SW 1271 (cell line): ENCODE measurements around the gene ANKH.
"Not testable (repeated sequence)": the region's sequence is repeated elsewhere in the genome, so short reads cannot be mapped to it uniquely, and the experiment has no call there.

Experiments used
- DNase-seq, 2 experiments: peaks; one replicate each; lab custom pipeline; 2025; lab: John Stamatoyannopoulos, UW

Gene ANKH

DNA sequence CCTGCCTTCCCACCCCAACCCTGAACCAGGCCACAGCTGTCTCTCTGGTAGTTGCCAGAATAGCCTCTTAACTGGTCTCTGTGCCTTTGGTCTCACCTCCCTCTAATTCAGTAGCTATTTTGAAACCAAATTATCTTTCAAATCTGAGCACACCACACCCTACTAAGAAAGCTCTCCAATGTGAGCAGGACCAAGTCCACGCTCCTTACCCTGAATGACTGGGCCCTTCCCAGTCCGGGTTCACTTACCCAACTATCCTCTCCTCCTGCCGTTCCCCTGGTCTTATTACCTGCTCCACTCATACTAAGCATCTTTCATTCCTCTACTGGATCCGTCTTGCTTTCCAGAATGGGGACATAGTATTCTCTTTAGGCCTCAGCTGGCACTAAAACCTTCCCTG, 16.8 kb downstream of the ANKH start:
- no peak for DNase-seq

DNA sequence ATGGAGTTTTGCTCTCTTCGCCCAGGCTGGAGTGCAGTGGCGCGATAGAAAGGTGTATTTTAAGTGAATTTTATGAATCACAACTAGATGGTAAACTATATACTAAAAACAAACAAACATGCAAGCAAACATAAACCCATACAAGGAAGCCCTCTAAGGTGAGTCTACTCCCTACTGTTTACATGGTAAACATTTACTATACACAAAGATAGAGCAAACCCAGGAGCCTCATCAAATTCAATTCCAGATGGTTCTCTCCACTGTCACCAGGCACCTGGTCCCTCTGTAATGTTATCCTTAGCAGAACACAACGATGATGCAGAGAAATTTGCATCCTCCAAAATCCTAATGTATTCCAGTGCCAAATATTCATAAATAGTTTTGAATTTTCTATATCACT, 17.9 kb downstream of the ANKH start:
- DNase-seq: no peak

DNA sequence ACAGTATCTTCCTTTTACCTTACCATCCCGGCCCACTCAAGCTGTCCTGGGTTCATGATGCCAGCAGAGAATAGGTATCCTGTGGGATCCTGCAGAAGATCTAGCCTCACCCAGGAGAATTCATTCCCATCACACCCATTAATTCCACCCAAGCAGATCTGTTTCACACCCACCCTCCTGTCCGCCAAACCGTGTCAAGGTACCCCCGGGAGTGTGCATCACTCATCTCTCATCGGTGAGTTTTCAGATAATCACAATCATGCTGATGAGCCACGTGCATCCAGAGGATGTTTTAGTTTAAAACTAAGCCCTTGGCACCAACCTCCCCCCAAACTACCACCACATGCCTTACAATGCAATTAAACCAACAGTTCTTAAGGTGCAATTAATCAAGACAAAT, 18.8 kb downstream of the ANKH start:
- DNase-seq: no peak

DNA sequence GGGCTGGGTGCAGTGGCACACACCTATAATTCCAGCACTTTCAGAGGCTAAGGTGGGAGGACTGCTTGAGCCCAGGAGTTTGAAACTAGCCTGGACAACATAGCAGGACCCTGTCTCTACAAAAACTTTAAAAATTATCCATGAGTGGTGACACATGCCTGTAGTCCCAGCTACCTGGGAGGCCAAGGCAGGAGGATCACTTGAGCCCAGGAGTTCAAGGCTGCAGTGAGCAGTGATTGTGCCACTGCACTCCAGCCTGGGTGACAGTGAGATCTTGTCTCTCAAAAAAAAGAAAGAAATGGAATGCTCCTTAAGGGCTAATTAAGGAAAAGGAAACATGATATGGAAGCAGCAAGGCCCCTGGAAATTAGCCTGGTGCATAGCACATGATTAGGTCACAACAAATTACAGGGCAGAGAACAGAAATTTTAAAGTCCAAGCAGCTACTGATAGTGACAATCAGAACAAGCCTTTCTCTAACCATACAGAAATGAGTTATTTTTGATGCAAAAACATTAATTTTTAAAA, 19.5 kb downstream of the ANKH start:
- DNase-seq: no peak

DNA sequence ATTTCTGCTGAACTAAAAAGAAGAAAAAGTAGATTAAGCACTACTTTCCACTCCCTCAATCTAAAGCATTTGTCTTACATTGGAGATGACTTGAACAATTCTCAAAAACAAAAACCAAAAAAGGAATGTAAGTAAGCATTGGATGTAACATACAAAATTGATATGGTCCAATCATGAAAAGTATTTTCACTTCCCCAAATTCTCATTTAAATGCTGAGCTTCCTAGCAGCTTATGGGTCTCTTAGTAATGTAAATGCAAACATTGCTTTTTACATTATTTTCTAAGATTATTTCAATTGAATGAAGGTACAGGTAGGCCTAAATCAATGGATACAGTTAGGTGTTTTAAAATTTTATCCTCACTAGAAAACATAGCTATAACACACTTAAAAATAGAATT, 20.0 kb downstream of the ANKH start:
- no peak for DNase-seq

DNA sequence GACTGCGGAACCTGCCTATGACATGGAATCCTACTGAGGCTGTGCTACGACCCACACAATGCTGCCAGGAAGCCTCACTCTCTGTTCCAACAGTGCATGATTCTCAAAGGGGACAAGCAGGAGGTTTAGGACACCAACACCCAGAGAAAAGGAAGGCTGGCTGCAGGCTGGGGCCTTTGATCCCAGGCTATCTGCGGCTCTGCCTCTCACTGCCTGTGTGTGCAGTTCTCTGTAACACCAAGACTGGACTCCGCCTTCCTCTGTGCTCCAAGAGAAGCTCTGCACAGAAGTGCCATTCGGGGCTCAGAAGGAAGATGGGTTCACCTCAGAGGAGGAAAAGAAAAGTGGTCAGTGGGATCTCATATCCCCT, 20.5 kb downstream of the ANKH start:
- no peak for DNase-seq

DNA sequence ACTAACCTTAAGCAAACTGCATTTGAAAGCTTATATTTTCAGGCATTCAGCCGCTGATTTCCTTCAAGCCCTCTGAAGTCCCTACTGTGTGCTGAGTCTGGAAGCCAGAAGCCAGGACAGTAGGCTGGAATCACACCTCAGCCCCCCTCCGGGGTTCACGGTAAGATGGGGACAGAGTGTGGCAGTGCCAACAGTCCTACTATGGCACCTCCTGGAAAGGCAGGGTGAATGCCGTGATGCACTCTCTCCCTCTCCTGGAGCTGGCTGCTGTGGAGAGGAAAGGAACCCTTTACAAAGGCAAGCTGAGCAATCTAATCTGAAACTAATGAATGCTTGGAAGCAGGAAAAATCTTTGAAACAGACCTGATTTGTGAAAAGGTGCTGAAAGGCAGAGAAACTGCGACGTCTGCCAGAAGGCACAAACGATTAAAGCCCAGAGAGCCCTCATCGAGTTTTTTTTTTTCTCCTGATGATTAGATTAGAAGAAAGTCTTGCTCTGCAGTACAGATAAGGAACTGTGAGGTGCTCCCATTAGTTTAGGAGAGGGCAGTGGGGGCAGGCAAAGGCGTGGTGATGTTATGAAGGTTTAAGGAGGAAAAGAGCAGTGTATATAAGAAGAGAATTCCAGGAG, 21.0 kb downstream of the ANKH start:
- no peak for DNase-seq

DNA sequence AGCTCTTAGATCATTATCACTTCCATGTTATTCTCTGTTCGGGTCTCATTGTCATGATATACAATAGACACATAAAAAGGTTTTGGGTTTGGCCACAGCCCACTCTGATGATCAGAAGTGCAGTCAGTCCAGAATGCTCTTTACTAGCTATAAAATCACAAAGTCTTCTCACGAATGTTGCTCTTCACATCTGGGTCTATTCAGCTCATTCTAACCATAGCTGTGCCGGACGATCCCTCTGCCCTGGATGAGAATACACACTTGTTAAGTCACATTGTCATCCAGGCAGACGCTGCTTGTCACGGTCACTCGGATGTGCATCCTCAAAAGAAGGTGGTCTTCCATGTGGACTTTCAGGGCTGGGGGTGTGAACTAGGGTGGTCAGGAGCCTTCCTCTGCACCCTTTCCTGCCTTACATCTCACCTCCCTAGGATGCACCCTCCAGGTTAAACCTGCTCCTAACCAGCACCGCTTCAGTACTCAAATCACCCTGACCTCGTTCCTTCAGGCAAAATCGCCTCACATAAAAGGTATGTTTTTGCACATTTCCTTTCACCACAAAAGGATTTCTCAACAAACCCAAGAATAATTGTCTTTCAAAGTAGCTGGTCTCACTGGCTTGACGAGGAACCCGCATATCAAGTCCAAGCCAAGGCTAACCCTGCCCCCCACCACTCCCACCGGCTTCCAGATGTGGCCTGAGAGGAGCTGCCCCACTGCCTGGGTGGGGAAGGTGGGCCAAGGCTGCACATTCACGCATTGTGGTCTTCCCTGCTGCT, 21.9 kb downstream of the ANKH start:
- DNase-seq: no peak

DNA sequence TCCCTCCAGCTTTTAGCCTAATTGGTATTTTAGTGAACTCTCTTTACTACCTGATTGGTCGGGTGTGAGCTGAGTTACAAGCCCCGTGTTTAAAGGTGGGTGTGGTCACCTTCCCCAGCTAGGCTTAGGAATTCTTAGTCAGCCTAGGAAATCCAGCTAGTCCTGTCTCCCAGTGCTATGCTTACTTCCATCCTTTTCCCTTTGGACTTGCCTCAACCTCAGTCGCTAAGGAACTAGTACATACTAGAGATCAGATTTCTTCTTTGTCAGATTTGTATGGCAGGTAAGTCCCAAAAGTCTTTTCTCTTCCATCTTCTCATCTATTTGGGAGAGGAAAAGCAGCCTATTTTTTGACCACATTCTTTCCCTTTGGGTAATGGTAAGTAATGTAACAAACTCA, 22.6 kb downstream of the ANKH start:
- not testable (repeated sequence) for DNase-seq

DNA sequence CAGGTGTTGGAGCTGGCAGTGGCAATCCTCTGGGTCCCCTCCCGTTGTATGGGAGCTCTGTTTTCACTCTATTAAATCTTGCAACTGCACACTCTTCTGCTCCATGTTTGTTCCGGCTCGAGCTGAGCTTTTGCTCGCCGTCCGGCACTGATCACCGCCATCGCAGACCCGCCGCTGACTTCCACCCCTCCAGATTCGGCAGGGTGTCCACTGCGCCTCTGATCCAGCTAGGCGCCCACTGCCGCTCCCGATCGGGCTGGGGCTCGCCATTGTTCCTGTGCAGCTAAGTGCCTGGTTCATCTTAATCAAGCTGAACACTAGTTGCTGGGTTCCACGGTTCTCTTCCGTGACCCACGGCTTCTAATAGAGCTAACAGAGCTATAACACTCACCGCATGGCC, 23.2 kb downstream of the ANKH start:
- DNase-seq: no peak

DNA sequence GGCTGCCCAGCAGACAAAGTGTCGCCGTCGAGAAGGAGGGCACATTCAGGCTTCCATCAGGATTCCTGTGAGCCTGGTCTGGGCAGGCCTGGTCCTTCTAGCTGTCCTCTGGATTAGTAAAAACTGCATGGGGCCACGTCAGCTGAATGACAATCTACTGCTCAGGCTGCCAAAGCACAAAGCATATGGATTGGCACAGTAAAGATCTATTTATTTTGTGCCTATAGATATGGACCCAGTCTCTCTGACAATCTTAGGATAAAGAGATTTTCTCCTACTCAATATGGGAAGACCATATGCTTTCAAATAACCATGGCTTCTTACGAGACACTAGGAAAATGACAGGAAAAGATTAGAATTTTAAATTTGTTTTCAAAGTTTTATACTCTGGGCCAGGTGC, 24.1 kb downstream of the ANKH start:
- DNase-seq: no peak

DNA sequence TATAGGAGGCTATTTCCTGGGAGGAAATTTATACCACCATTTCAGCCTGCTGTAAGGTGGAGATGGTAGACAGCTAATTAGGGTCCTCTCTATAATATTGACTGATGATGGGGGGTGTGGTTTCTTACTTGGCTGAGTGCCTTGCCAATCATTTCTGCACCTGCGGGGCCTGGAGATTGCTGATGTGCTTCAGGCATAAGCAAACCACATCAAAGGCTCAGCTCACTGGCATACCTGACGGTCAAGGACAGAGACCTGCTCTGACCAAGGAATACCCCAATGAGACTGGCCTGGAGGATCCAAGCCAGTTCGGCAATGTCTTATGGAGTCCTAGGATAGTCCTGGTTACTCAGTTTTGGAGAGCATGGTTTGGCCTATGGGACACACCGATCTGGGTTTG, 29.5 kb downstream of the ANKH start:
- no peak for DNase-seq

DNA sequence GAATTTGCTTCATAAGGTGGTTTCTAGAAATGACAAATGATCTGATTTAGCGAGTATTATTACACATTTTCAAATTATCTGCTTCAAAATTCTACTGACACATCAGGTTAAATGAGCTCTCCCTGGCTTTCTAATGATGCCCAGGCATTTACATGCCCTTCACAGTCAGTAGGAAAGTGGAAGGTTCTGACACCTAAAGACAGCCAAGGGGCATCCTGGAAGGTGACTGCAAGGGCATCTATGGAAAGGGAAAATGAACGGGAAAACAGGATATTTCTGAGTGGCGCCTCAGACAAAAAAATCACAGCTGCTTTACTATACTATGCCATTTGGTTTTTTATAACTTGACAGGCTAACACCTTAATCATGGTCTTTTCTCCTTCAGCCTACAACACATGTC, 31.0 kb downstream of the ANKH start:
- no peak for DNase-seq

DNA sequence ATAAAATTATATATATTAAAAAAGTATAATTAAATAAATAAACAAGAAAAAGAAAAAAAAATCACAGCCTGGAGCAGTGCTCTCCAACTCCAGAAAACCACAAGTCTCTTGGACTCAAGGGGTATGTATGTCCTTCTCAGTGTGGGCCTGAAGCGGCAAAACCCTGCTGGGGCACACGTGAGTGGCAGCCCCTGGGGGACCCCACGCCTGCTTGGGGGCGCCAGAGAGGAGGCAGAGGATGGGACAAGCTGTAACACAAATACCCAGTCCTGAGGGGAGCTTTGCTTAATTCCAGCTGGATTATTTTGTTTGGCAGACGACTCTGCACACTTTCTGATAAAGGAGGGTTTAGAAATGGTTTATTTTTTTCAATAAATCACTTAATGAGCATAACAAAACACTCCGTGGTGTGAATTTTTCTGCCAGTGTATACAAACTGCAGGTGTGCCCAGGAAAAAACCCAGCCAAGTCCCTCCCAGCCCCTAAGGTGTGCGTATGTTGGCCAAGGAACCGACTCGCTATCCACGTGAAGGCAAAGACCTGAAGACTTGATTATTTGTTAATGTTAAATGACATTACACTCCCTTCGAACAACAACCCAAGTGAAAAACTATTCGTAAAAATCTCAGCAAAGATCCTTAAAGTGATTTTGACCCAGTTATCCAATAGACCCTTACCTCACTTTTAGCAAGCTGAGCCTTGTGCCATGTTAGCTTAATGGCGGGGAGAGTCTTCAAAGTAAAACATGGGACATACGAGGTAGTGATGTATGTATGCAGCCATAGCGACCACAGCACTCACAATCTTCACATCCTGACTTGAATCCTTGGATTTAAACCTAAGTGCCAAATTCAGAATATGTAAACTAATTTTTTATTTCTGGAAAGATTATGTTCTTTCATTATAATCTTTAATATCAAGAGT, 32.9 kb downstream of the ANKH start:
- DNase-seq: no peak

DNA sequence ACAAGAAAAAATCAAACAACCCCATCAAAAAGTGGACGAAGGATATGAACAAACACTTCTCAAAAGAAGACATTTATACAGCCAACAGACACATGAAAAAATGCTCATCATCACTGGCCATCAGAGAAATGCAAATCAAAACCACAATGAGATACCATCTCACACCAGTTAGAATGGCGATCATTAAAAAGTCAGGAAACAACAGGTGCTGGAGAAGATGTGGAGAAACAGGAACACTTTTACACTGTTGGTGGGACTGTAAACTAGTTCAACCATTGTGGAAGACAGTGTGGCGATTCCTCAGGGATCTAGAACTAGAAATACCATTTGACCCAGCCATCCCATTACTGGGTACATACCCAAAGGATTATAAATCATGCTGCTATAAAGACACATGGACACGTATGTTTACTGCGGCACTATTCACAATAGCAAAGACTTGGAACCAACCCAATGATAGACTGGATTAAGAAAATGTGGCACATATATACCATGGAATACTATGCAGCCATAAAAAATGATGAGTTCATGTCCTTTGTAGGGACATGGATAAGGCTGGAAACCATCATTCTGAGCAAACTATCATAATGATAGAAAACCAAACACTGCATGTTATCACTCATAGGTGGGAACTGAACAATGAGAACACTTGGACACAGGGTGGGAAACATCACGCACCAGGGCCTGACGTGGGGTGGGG, 34.0 kb downstream of the ANKH start:
- not testable (repeated sequence) for DNase-seq

DNA sequence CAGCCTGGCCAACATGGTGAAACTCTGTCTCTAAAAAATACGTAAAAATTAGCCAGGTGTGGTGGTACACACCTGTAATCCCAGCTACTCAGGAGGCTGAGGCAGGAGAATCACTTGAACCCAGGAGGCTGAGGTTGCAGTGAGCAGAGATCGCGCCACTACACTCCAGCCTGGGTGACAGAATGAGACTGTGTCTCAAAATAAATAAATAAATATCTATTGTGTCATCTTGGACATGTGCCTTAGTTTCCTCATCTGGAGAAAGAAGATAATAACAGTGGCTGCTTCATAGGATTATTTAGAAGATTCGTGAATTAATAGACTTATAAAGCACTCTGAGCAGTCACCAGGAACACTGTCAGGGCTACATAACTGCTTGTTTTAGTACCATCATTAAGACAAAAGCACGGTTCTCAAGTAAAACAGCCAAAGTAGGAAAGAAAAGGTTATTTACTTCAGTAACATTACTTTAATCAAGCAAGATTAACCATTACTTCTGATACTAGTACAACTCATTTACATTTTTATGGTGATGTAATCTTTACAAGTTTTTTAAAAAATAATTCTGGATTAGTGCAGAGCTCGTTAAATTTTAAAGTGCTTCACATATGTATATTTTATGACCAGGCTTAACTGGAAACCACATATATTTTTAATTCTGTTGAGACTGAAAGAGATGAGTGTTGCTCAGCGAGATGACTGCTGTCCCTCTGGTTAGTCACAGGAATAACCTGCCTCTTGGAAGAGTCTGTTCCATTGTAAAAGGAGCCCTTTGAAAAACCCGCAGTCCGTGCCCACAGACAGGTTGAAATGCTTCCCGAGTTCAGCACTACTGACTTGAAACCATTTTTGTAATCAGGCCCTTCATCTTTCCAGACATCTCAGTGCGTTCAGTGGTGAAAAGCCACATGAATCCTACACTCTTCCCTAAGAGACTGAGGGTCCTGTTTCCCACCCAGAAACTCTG, 36.7 kb downstream of the ANKH start:
- no peak for DNase-seq

DNA sequence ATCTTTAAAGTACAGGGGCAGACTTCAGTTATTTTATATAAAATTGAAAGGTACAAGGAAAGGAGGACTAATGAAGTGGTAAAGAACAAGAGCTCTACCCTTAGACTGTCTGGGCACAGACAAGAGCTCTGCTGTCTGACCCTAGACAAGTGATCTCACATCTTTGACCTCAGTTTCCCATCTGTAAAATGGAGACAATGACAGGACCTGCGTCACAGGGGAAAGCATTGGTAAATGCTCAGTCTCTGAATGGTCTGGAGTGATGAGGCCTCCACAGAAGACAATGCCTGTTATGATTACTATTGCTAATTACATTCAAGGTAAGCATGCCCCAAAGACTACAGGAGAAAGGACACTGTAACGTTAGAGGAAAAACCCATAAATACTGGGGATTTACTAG, 37.5 kb downstream of the ANKH start:
- no peak for DNase-seq

DNA sequence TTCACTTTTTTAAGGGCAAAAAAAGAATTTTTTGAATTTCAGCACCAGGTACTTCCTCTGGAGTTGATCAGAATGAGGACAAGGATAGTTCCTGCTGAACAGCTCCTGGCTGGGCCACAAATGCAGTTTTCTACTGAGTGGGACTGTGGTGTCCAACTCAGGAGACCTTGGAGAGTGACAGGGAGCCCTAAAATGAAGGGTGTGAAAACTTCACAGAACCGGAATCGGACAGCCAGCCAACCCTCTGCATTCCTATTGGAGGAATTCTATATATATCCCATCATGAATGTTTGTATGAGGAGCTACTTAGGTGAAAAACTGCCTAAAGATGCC, 40.6 kb downstream of the ANKH start:
- DNase-seq: no peak

DNA sequence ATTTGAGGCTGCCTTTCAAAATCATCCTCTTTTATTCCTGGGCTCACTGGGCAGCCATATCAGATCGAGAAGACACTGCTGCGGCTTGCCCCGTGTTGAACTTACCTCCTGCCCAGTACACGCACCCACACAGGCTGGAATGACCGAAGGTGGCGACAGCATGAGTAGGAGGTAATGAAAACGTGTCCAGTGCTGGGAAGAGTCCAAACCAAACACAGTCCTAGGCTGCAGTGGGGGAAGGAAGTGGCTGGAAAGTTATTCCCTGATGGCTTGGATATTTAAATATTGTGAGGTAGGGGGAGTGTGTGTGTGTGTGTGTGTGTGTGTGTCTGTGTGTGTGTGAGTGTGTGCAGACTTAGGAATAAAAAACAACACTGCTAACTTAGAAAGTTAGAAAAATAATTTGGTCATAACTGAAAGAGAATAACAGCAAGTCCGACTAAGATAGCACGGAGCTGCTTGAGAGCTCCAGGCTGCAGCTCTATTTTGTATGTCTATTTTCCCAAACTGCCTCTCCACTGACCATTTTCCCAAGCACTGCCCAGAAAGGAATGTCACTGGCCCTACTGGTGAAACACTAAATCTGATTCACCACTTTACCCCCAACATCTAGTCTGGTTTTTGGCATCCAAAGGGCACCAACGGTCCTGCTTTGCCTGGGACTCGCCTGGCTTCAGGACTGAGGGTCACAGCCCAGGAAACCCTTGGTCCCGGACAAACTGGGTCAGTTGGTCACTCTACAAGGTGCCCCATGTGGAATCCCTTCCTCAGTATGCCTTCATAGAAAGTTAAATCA, 41.2 kb downstream of the ANKH start:
- no peak for DNase-seq

DNA sequence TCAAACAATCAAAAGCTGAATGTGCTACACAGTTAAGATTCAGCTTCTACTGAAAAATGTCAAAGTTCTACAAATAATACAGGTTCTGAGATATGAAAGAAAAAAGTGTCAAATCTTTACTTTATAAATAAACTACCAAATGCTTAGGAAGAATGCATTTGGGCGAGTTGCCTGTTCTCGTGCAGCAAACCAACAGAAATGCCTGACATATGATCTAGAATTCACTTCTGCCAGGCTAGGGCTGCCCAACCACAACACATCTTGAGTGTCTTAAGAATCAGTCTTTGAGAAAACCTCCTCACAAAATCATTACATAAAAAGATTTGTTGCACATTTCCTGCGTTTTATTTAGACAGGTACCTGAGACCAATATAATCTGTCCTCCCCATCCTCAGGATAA, 42.2 kb downstream of the ANKH start:
- no peak for DNase-seq
